ENCODE measurements around the gene SPTLC1. TPM values are rescaled to one million over a fixed set of nuclear protein-coding genes. Genes with fewer than 3 reads are reported as not detected.
A peak's percentile ranks its signal among the peaks of the same experiment; 100 is the strongest.

SPTLC1 gene
- total and polyA plus RNA-seq, 2 of the 13 experiments (the other 11 are each of a cell fraction or from before 2014, with no cell fraction given): 56.2 to 72.5 TPM

DNA sequence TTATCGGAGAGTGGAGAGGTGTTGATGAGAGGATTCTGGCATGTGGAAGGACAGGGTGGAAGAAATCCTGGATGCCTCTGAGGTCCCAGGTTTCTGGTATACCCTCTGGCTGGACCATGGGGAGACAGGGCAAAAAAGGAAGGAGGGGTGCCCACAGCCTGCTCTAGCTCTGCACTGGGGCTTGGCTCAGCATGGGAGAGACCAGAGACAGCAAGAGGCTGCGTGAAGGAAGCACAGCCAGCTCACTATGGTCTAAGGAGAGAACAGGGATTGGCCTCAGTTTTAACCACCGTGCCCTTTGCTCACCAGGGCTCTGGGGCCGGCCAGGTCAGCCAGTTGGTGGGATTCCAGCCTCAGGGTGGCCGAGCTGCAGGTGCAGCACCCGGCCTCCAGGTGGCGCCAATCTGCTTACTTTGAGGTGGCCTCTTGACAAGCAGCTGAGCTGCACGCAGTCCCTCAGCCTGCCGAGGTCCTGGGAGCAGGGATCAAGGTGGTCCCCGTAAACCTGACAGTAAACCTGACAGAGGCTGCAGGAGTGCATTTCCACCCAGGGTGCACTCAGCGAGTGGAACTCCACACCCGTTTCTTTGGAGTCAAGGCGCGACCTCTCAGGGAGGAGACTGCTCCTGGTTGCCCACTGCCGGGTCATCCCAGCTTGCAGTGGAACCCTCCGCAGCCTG lies 25.0 kb upstream of the SPTLC1 start (continued):
- no peak for TF ChIP-seq HNRNPUL1 (IDR thresholded peaks at IDR 0.05; ENCODE audit: low read depth, low read length)
- TF ChIP-seq NR1H2 (CRISPR knock-in tag; IDR thresholded peaks at IDR 0.05; ENCODE audit: borderline replicate concordance, low read depth): no peak
- no peak for TF ChIP-seq NR2C2 (CRISPR knock-in tag; IDR thresholded peaks at IDR 0.05; ENCODE audit: borderline replicate concordance)
- TF ChIP-seq ZBTB1 (CRISPR knock-in tag; IDR thresholded peaks at IDR 0.05; ENCODE audit: borderline replicate concordance): no peak
- no peak for TF ChIP-seq ZNF3 (CRISPR knock-in tag; IDR thresholded peaks at IDR 0.05)
- TF ChIP-seq MAFK (conservative IDR thresholded peaks at IDR 0.05 in 1 of 2, IDR thresholded peaks at IDR 0.05 in 1 of 2; ENCODE audit: low read length in 2 of 2): no peak
- TF ChIP-seq ZNF33B (CRISPR knock-in tag; IDR thresholded peaks at IDR 0.05): no peak
- TF ChIP-seq HNRNPL (IDR thresholded peaks at IDR 0.05; ENCODE audit: low read depth, low read length): no peak
- no peak for TF ChIP-seq NFYB (CRISPR knock-in tag; IDR thresholded peaks at IDR 0.05)
- TF ChIP-seq, protein P1, sequence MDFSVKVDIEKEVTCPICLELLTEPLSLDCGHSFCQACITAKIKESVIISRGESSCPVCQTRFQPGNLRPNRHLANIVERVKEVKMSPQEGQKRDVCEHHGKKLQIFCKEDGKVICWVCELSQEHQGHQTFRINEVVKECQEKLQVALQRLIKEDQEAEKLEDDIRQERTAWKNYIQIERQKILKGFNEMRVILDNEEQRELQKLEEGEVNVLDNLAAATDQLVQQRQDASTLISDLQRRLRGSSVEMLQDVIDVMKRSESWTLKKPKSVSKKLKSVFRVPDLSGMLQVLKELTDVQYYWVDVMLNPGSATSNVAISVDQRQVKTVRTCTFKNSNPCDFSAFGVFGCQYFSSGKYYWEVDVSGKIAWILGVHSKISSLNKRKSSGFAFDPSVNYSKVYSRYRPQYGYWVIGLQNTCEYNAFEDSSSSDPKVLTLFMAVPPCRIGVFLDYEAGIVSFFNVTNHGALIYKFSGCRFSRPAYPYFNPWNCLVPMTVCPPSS (IDR thresholded peaks at IDR 0.05): no peak
- TF ChIP-seq, protein P2, sequence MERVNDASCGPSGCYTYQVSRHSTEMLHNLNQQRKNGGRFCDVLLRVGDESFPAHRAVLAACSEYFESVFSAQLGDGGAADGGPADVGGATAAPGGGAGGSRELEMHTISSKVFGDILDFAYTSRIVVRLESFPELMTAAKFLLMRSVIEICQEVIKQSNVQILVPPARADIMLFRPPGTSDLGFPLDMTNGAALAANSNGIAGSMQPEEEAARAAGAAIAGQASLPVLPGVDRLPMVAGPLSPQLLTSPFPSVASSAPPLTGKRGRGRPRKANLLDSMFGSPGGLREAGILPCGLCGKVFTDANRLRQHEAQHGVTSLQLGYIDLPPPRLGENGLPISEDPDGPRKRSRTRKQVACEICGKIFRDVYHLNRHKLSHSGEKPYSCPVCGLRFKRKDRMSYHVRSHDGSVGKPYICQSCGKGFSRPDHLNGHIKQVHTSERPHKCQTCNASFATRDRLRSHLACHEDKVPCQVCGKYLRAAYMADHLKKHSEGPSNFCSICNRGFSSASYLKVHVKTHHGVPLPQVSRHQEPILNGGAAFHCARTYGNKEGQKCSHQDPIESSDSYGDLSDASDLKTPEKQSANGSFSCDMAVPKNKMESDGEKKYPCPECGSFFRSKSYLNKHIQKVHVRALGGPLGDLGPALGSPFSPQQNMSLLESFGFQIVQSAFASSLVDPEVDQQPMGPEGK (CRISPR knock-in tag; IDR thresholded peaks at IDR 0.05): 0 out of 2 replicates have a peak, but pooled peaks have one; percentile 29
- no peak for TF ChIP-seq ZKSCAN5 (CRISPR knock-in tag; IDR thresholded peaks at IDR 0.05)
- peak; percentile 64; the same call in 1 of the 2 replicates for TF ChIP-seq HOXA5 (CRISPR knock-in tag; IDR thresholded peaks at IDR 0.05)
- no peak for TF ChIP-seq DPF2 (CRISPR knock-in tag; IDR thresholded peaks at IDR 0.05; ENCODE audit: borderline replicate concordance, low read depth)
- 0 out of 2 replicates have a peak, but pooled peaks have one; percentile 66 for TF ChIP-seq ZNF567 (CRISPR knock-in tag; IDR thresholded peaks at IDR 0.05; ENCODE audit: borderline replicate concordance)
- TF ChIP-seq ZSCAN21 (CRISPR knock-in tag; IDR thresholded peaks at IDR 0.05; ENCODE audit: borderline replicate concordance): peak; percentile 83; the same call in 1 of the 2 replicates
- TF ChIP-seq, protein P3, sequence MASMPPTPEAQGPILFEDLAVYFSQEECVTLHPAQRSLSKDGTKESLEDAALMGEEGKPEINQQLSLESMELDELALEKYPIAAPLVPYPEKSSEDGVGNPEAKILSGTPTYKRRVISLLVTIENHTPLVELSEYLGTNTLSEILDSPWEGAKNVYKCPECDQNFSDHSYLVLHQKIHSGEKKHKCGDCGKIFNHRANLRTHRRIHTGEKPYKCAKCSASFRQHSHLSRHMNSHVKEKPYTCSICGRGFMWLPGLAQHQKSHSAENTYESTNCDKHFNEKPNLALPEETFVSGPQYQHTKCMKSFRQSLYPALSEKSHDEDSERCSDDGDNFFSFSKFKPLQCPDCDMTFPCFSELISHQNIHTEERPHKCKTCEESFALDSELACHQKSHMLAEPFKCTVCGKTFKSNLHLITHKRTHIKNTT (CRISPR knock-in tag; IDR thresholded peaks at IDR 0.05): no peak
- TF ChIP-seq, protein P4, sequence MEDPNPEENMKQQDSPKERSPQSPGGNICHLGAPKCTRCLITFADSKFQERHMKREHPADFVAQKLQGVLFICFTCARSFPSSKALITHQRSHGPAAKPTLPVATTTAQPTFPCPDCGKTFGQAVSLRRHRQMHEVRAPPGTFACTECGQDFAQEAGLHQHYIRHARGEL (CRISPR knock-in tag; IDR thresholded peaks at IDR 0.05): peak; percentile 80; the same call in 1 of the 2 replicates
- 0 out of 2 replicates have a peak, but pooled peaks have one; percentile 34 for TF ChIP-seq ZMYM2 (CRISPR knock-in tag; IDR thresholded peaks at IDR 0.05)
- TF ChIP-seq ZNF484 (CRISPR knock-in tag; IDR thresholded peaks at IDR 0.05; ENCODE audit: borderline replicate concordance, low read depth): no peak
- no peak for TF ChIP-seq ZSCAN22 (CRISPR knock-in tag; IDR thresholded peaks at IDR 0.05)
- TF ChIP-seq, protein P5, sequence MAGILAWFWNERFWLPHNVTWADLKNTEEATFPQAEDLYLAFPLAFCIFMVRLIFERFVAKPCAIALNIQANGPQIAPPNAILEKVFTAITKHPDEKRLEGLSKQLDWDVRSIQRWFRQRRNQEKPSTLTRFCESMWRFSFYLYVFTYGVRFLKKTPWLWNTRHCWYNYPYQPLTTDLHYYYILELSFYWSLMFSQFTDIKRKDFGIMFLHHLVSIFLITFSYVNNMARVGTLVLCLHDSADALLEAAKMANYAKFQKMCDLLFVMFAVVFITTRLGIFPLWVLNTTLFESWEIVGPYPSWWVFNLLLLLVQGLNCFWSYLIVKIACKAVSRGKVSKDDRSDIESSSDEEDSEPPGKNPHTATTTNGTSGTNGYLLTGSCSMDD (CRISPR knock-in tag; IDR thresholded peaks at IDR 0.05): no peak
- no peak for TF ChIP-seq SMYD3 (CRISPR knock-in tag; IDR thresholded peaks at IDR 0.05)
- no peak for TF ChIP-seq ZNF766 (CRISPR knock-in tag; IDR thresholded peaks at IDR 0.05; ENCODE audit: borderline replicate concordance)
- TF ChIP-seq ZNF501 (CRISPR knock-in tag; IDR thresholded peaks at IDR 0.05): no peak
